OCI-LY3 (cell line): Measurements from ENCODE around the gene SETBP1.

Experiments used
- CTCF ChIP-seq: fragments of 200-600, 300-600 bp; sonication (generic); IDR thresholded peaks from 2 replicates; pipeline ENCODE4 v1.5.1; 2014; ENCODE audit warnings: antibody characterized with exemption, low read length, low read depth
- EZH2phosphoT487 ChIP-seq: fragments of 200-600 bp; shearing (Covaris generic); IDR thresholded peaks from 2 replicates; pipeline ENCODE4 v1.6.1; 2018; ENCODE audit warnings: antibody characterized with exemption, mixed run types, low read depth

GRCh38 chr18:44715842-44716241 is 35.2 kb downstream of the SETBP1 start:
- TF ChIP-seq CTCF (no peak), EZH2phosphoT487 (no peak)
